Kidney epithelial cell (primary cell): Measurements from ENCODE around the gene SNPH. TPM values are rescaled to one million over a fixed set of nuclear protein-coding genes. Genes with fewer than 3 reads are reported as not detected.

Experiments
- DNase-seq: peaks from one replicate; pipeline ENCODE4 v3.0.0-alpha.2; 2010; ENCODE audit warnings: low read depth
- H3K27me3 ChIP-seq: 2 replicates; pipeline ENCODE4 v1.6.0; 2011; ENCODE audit warnings: low read length; ENCODE audit not compliant: control insufficient read depth, insufficient read depth
- H3K36me3 ChIP-seq: 2 replicates; pipeline ENCODE4 v1.5.1; 2011; ENCODE audit warnings: low read length; ENCODE audit not compliant: control insufficient read depth, insufficient read depth
- H3K4me3 ChIP-seq: 2 replicates; pipeline ENCODE4 v1.5.1; 2011; ENCODE audit warnings: low read depth, mild to moderate bottlenecking, control low read depth, low read length
- CTCF ChIP-seq: IDR thresholded peaks from 2 replicates; pipeline ENCODE4 v1.5.1; 2011; ENCODE audit warnings: mild to moderate bottlenecking, moderate library complexity, low read length, control low read depth, inconsistent platforms; ENCODE audit not compliant: insufficient read depth, poor library complexity, severe bottlenecking
- total RNA-seq: library from RNA; depleted of rRNA; stranded (reverse); fragments of >200 nt; gene quantifications from 2 replicates; pipeline ENCODE4 v1.2.3, GENCODE V29; 2015

SNPH gene
- total RNA-seq, 1 donor from 2014 or later: 7.1 TPM

- H3K36me3 ChIP-seq: no peaks in the 10 kb centered on the region
- TF ChIP-seq CTCF: no peak
Measured at GRCh38 chr20:1324598-1325172, 58.6 kb downstream of the SNPH start.

GRCh38 chr20:1325173-1326030 lies 59.3 kb downstream of the SNPH start:
- Histone ChIP-seq H3K36me3 (no peaks in the 10 kb centered on the region), H3K4me3 (peak overlapping the region; percentile 87), H3K27me3 (no peaks in the 10 kb centered on the region)
- DNase-seq: peak; percentile 84
- TF ChIP-seq CTCF: peak; percentile 2

More at GRCh38 chr20:1324598-1325172, 58.6 kb downstream of the SNPH start:
- Histone ChIP-seq H3K4me3 (peak overlapping the region; percentile 87), H3K27me3 (no peaks in the 10 kb centered on the region)
- no peak for DNase-seq

- no peak for TF ChIP-seq CTCF
- no peak for DNase-seq
- Histone ChIP-seq H3K36me3 (no peaks in the 10 kb centered on the region), H3K4me3 (peak overlapping the region; percentile 87), H3K27me3 (no peaks in the 10 kb centered on the region)
Measured at GRCh38 chr20:1326031-1326930, 60.2 kb downstream of the SNPH start.

GRCh38 chr20:1327241-1327653 lies 61.2 kb downstream of the SNPH start:
- H3K36me3 ChIP-seq: no peaks in the 10 kb centered on the region
- DNase-seq: peak; percentile 47
- no peaks in the 10 kb centered on the region for H3K27me3 ChIP-seq
- no peak for TF ChIP-seq CTCF
- H3K4me3 ChIP-seq: no peak overlapping the region

- no peak for TF ChIP-seq CTCF
- H3K4me3 ChIP-seq: no peak overlapping the region
- H3K36me3 ChIP-seq: no peaks in the 10 kb centered on the region
- DNase-seq: no peak
- no peaks in the 10 kb centered on the region for H3K27me3 ChIP-seq
Measured at GRCh38 chr20:1327827-1328679, 62.0 kb downstream of the SNPH start.
